ENCODE results near the gene ZNF778.

The ZNF778 gene

GRCh38 chr16:89174877-89175276 is 42.6 kb upstream of the ZNF778 start:
- Histone ChIP-seq H3K9me2 (replicated peaks; ENCODE audit: insufficient read depth, low read length) (no peaks in the 10 kb centered on the region), H3K27me3 (ENCODE audit: low read length) (no peaks in the 10 kb centered on the region), H3K9me3 (ENCODE audit: insufficient read depth, low read length) (no peaks in the 10 kb centered on the region)

GRCh38 chr16:89175280-89176146 is 42.0 kb upstream of the ZNF778 start:
- H3K36me3 ChIP-seq (ENCODE audit: low read length), result no peaks in the 10 kb centered on the region
- H2AFZ ChIP-seq (ENCODE audit: low read depth, low read length, severe bottlenecking), result no peak overlapping the region
- no peak overlapping the region for H3K4me2 ChIP-seq (ENCODE audit: low read depth, low read length, poor library complexity, severe bottlenecking)

More at GRCh38 chr16:89174877-89175276, 42.6 kb upstream of the ZNF778 start:
- Histone ChIP-seq H3K79me2 (ENCODE audit: insufficient read depth, low read length) (no peaks in the 10 kb centered on the region), H3K9ac (ENCODE audit: low read length) (no peak overlapping the region), H3K4me2 (ENCODE audit: low read depth, low read length, poor library complexity, severe bottlenecking) (no peak overlapping the region), H3F3A (ENCODE audit: insufficient read depth) (no peaks in the 10 kb centered on the region), H3K27ac (ENCODE audit: low read depth, low read length) (no peak overlapping the region), H3K36me3 (ENCODE audit: low read length) (no peaks in the 10 kb centered on the region), H4K20me1 (ENCODE audit: low read depth, low read length) (no peaks in the 10 kb centered on the region), H2AFZ (ENCODE audit: low read depth, low read length, severe bottlenecking) (no peak overlapping the region), H3K4me3 (ENCODE audit: insufficient read depth, low read length, poor library complexity, severe bottlenecking) (no peak overlapping the region)
- no peak for TF ChIP-seq CTCF (IDR thresholded peaks at IDR 0.05; ENCODE audit: insufficient read depth, low read length, poor library complexity, severe bottlenecking)
- no peak for TF ChIP-seq EZH2phosphoT487 (conservative IDR thresholded peaks at IDR 0.05; ENCODE audit: low read length)

GRCh38 chr16:89176147-89176690 is 41.3 kb upstream of the ZNF778 start:
- no peaks in the 10 kb centered on the region for H3F3A ChIP-seq (ENCODE audit: insufficient read depth)
- no peaks in the 10 kb centered on the region for H4K20me1 ChIP-seq (ENCODE audit: low read depth, low read length)
- no peak overlapping the region for H3K9ac ChIP-seq (ENCODE audit: low read length)
- H3K4me2 ChIP-seq (ENCODE audit: low read depth, low read length, poor library complexity, severe bottlenecking), result no peak overlapping the region
- no peak overlapping the region for H3K4me3 ChIP-seq (ENCODE audit: insufficient read depth, low read length, poor library complexity, severe bottlenecking)
- H2AFZ ChIP-seq (ENCODE audit: low read depth, low read length, severe bottlenecking), result no peak overlapping the region
- H3K36me3 ChIP-seq (ENCODE audit: low read length), result no peaks in the 10 kb centered on the region
- H3K27ac ChIP-seq (ENCODE audit: low read depth, low read length), result no peak overlapping the region
- no peaks in the 10 kb centered on the region for H3K9me2 ChIP-seq (replicated peaks; ENCODE audit: insufficient read depth, low read length)
- no peaks in the 10 kb centered on the region for H3K79me2 ChIP-seq (ENCODE audit: insufficient read depth, low read length)
- H3K9me3 ChIP-seq (ENCODE audit: insufficient read depth, low read length), result no peaks in the 10 kb centered on the region
- TF ChIP-seq EZH2phosphoT487 (conservative IDR thresholded peaks at IDR 0.05; ENCODE audit: low read length) (no peak), CTCF (IDR thresholded peaks at IDR 0.05; ENCODE audit: insufficient read depth, low read length, poor library complexity, severe bottlenecking) (no peak)
- no peaks in the 10 kb centered on the region for H3K27me3 ChIP-seq (ENCODE audit: low read length)

More at GRCh38 chr16:89175280-89176146, 42.0 kb upstream of the ZNF778 start:
- no peaks in the 10 kb centered on the region for H3K9me3 ChIP-seq (ENCODE audit: insufficient read depth, low read length)
- no peaks in the 10 kb centered on the region for H3F3A ChIP-seq (ENCODE audit: insufficient read depth)
- H3K4me3 ChIP-seq (ENCODE audit: insufficient read depth, low read length, poor library complexity, severe bottlenecking), result no peak overlapping the region
- no peak overlapping the region for H3K27ac ChIP-seq (ENCODE audit: low read depth, low read length)
- no peaks in the 10 kb centered on the region for H3K79me2 ChIP-seq (ENCODE audit: insufficient read depth, low read length)
- H3K9ac ChIP-seq (ENCODE audit: low read length), result no peak overlapping the region
- no peaks in the 10 kb centered on the region for H3K9me2 ChIP-seq (replicated peaks; ENCODE audit: insufficient read depth, low read length)
- H3K27me3 ChIP-seq (ENCODE audit: low read length), result no peaks in the 10 kb centered on the region
- H4K20me1 ChIP-seq (ENCODE audit: low read depth, low read length), result no peaks in the 10 kb centered on the region
- no peak for TF ChIP-seq EZH2phosphoT487 (conservative IDR thresholded peaks at IDR 0.05; ENCODE audit: low read length)
- TF ChIP-seq CTCF (IDR thresholded peaks at IDR 0.05; ENCODE audit: insufficient read depth, low read length, poor library complexity, severe bottlenecking), result no peak
